Measurements from ENCODE around the gene CBFA2T3.

DNA sequence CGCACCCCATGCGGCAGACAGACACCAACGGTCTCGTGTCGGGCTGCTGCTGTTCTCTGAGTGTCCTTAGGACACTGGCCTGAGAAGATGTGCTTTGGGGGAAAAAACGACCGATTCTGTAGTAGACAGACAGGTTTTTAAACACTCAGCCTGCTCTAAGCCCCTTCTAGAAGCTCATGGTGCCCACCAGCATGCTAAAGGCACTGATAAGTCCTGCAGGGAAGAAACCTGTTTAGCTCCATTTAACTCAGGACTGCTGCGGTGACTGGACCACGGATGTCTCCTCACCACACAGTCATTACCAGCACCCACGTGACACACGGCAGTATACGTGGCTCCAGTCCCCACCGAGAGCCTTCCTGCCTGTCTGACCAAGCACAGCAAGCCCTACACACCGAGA, 146.2 kb downstream of the CBFA2T3 start:
- TF ChIP-seq, protein P1, sequence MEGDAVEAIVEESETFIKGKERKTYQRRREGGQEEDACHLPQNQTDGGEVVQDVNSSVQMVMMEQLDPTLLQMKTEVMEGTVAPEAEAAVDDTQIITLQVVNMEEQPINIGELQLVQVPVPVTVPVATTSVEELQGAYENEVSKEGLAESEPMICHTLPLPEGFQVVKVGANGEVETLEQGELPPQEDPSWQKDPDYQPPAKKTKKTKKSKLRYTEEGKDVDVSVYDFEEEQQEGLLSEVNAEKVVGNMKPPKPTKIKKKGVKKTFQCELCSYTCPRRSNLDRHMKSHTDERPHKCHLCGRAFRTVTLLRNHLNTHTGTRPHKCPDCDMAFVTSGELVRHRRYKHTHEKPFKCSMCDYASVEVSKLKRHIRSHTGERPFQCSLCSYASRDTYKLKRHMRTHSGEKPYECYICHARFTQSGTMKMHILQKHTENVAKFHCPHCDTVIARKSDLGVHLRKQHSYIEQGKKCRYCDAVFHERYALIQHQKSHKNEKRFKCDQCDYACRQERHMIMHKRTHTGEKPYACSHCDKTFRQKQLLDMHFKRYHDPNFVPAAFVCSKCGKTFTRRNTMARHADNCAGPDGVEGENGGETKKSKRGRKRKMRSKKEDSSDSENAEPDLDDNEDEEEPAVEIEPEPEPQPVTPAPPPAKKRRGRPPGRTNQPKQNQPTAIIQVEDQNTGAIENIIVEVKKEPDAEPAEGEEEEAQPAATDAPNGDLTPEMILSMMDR (IDR thresholded peaks at IDR 0.05): no peak
- TF ChIP-seq POLR2A (IDR thresholded peaks at IDR 0.05): no peak
